GM04504 (cell line): ENCODE measurements around the gene RNF141.
A peak's percentile ranks its signal among the peaks of the same experiment; 100 is the strongest.

Source experiments
- DNase-seq: peaks from one replicate; pipeline ENCODE4 v3.0.0-alpha.2; 2012; ENCODE audit warnings: low read depth

RNF141 gene, protein sequence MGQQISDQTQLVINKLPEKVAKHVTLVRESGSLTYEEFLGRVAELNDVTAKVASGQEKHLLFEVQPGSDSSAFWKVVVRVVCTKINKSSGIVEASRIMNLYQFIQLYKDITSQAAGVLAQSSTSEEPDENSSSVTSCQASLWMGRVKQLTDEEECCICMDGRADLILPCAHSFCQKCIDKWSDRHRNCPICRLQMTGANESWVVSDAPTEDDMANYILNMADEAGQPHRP

DNA sequence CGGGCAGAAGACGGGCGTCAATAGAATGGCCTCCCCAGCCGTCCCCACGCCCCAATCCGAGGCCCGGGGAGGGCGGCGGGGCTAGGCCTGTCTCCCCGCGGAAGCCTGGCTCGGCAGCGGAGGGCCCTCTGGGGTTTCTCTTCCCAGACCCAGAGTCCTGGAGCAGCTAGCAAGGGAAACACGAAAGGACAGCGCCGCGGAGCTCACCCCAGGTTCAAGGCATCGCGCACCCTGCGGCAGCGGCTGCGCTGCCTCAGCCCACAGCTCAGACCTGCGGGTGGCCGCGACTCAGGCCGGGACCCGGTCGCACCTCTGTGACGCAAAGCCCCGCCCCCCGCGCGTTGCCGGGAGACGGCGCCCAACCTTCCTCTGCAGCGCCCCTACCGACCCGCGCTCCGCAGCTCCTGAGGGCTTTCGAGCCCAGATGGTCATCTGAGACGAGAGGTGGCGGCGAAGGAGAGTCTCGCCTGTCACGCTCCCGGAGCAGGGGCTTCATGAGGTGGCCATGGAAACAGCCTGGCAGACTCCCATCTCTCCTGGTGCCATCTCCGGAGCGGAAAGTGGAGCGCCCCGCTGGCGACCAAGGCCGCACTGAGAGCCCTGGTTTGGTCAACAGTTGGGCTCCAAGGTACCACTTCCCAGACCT, at the start of gene RNF141:
Gene RNF141 (minus strand): TSS at position 273 of the 646 bp plus-strand sequence. CDS start 7,029 bp downstream, outside the sequence.
- peak; percentile 81 for DNase-seq

DNA sequence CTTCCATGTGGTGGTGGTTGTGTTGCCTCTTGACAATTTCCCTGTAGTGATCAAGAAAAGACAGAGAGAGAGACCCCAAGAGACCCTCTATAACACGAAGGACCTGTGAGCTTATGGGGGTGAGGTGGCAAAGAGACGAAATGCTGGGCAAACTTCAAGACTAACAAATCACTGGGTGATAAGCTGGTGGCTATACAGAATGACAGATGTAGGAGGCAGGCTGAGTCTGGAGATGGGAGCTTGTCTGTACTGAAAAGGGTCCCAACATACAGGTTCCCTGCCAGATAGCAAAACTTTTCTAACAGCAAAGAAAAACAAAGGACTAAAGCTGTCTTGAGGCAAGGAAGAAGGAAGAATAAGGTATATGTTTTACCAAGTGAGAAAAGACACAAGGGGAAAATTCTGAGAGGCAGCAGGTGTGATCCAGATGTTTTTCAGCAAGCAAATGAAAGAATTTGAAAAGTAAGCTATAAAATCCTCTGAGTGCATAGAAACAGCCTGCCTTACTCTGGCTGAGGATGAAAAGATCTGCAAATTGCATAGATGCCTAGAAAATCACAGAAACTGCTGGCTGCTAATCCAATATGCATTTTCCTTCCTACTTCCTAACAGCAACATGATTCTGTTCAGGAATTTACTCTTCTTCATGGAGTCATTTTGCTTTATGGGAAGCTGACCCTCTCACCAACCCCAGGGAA, 49.4 kb upstream of the RNF141 start:
- DNase-seq, result no peak

DNA sequence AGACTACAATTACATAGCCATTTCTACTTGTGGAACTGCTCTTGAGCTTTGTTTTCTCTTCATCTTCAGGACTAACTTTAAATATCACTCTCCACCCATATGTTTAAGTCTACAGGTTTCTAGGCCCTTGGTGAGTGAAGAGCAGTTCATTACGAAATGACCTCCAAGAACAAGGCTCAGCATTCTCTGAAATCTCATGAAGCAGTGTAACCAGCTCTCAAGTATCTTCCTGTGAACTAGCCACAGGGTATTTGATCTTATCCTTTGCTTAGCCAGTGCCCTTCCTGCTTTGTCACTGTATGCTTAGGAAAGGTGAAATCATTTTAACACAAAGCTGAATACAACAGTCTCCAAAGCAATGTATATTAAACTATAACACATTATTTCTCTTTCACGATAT, 47.9 kb upstream of the RNF141 start:
- DNase-seq, result no peak

DNA sequence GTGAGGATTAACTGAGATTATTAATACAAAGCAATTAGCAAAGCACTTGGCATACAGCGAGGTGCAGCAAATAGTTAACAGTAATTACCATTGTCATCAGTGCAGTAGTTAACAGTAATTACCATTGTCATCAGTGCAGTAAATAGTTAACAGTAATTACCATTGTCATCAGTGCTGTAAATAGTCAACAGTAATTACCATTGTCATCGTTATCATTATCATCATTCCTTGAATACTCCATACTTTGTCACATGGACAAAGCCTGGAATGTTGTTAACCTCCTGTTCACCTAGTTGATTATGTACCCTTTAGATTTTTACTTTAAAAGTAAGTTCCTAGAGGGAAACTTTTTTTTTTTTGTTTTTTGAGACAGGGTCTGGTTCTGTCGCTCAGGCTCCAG, 47.0 kb upstream of the RNF141 start:
- no peak for DNase-seq

DNA sequence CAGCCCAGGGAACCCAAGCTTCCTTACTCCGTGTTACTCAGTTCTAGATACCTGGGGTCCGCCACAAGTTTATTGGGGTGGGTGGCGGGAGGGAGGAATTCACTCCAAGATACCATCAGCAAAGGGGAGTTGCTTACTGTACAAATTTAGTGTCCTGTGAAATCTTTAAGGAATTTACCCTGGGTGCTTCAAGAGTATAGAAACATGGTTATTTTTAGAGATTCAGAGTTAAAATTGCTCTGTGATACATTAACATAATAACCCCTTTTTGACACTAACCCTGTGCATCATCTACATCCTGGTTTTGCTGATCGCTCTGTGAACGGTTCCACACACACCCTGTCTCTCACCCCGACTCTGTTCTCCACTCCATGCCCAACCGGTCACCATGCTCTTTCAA, 46.4 kb upstream of the RNF141 start:
- no peak for DNase-seq

DNA sequence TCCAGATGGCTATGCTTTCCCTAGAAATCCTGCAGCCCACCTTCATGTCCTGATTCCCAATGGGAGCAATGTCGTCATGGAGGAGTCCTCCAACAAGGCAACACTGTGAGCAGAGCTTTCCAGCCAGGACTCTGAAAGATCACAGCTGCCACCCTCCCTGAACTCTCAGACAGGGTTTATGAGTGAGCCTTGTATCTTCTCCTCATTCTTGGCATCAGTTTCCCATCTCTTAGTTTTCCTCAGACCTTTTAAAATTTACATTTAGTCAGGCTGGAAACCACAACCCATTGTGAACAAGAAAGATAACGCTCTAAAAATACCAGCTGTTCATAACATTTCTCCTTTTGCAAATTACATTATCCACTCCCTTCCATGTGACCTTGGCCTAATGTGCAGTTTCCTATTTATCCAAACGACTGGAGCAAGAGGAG, 43.1 kb upstream of the RNF141 start:
- no peak for DNase-seq

DNA sequence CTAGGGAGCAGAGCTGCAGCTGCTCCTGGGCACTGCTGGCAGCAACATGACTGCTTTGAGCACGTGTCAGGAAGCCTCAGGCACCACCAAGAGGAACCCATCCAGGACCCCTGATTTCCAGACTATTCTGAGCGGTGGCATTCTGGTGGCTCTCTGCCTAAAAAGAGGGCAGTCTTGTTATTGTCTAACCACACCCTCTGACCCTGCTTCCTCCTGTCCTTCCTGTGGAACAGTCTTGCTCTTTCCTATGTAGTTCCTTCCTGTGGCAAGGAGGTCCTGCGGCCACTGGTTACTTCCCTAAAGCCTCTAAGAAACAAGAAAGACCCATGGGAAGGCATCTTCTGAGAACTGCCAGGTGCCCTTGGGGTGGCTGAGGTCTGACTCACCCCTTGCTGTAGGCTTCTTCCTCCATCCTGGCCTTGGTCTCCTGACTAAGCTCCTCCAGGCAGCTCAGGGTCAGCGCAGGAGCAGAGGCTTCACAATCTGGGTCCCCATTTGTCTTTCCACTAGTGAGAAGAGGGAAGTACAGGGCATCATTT, 40.6 kb upstream of the RNF141 start:
- DNase-seq, result no peak

DNA sequence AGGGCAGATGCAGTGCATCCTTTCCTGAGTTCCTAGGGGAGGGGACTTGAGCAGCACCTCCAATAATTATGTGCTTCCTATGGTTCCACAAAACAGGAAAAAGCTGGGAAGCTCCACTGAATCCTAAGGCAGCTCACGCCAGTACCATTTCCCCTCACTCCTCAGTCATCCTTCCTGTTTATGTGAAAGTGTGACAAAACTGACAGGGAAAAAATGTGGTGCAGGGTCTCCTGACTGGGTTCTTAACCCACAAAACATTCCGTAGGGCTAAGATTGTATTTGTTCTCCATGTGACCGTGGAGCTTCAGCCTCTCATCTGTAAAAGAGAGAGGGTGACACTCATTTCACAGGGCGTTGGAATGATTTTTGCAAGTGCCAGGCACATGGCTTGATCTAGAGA, 39.6 kb upstream of the RNF141 start:
- DNase-seq, result no peak

DNA sequence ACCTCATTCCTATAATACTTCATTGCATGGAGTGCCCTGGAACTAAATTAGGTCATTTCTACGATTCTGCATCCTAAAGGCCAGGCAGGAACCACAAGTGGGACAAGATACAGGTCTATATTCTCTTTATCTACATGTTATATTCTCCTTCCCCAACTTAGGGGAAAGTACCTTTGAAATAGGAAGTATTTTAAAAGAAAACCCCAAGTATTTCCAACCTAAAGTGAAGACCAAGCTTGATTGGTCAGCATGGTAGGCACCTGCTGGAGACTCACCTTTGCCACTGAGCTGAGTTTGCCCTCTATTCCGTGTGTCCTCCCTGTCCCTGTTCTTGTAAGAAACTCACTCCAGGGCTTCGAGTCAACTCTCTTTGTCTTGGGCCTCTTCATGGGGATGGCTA, 38.7 kb upstream of the RNF141 start:
- DNase-seq, result no peak

DNA sequence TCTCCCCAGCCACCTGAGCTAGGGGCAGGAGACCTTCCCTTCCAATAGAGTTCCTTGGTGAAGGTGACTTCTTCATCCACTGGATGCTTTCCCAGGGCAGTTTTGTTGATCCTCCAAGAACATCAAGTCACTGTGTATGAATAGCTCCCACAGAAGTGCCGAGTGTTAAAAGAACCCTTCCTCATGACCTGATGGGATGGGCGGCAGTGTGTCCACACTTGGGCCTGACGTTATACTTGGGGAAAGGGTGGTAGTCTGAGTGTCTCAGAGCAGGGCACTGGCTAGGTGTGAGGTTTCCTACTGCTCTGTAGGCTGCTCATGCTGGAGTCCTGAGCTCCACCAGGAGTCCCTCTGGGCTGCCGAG, 35.0 kb upstream of the RNF141 start:
- no peak for DNase-seq

DNA sequence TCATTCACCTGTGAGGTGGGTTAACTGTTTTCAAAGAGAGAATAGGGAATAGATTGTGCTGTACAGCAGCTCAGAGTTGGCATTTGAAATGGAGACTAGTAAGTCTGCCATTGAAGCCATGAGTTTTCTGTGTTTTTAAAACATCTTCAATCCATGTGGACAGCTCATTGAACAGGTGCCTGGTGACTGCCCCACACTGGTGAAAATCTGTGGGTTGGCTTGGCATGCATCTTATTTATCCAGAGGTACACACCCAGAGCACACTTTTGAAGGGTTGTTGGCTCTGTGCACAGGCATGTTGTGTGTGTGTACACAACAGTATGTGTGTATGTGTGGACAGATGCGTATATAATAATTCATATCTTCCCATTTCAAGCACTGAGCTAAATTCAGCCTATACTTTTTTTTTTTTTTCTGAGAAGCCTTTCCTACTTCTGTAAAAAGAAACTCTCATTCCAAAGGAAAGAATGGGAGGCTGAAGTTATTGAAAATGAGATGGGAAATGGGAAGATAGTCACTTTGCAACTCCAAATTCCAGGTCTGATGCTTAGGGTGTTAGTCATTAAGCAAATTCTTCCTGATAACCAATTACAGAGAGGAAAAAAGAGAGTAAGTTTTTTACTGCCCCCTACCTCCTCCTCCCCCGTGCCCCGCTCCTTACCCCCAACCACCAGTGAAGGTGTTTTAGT, 34.5 kb upstream of the RNF141 start:
- no peak for DNase-seq

DNA sequence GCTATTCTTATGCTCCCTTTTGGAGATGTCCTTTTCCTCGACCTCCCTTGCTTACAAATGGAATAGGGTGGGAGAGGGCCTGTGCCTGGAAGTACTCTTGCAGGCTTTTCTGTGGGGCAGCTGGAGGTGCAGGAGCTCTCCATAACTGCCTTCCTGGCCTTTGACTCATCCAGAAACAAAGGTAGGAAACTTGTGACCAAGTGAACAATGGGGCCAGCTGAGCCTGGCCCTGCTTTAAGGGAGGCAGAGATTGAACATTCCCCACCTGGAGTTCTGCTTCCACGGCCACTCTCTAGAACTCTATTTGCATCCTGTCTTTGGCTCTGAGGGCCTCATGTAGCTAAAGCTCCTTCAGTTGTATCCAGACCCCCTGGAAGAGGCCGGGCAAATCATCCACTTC, 32.6 kb upstream of the RNF141 start:
- no peak for DNase-seq

DNA sequence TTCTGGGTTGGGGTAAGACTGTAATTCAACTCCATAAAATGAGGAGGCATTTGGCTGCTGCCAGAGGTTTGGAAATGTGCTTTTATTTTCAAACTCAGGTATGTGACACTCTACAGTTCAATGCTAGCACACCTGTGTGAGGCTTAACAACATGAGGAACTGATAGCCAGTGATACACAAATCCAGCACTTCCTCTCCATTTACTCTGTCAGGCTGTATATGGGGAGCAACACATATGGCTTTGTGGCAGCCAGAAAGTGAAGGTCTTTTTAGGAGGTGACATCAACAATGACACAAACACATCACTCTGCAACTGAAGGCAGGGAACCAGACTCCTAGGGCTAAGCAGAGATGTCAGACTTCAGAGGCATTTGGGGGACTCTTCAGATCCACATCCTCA, 32.0 kb upstream of the RNF141 start:
- no peak for DNase-seq

DNA sequence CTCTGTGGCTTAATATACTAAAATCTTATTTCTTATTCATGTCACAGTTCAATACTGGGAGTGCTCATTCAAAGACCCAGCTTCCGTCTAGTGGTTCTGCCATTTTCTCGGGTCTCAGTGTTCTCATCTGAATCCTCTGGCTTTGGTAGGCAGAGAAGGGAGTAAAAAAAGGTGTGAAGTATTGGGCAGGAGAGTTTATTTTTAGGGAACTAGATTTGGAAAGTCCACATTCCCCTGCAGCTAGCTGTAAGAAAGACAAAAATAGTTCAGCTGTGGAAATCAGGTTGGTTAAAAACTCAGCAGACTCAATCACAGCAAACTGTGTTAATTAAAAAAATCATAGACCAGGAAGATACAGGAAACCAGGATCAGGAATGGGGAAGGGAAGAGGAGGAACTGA, 31.5 kb upstream of the RNF141 start:
- DNase-seq, result no peak

DNA sequence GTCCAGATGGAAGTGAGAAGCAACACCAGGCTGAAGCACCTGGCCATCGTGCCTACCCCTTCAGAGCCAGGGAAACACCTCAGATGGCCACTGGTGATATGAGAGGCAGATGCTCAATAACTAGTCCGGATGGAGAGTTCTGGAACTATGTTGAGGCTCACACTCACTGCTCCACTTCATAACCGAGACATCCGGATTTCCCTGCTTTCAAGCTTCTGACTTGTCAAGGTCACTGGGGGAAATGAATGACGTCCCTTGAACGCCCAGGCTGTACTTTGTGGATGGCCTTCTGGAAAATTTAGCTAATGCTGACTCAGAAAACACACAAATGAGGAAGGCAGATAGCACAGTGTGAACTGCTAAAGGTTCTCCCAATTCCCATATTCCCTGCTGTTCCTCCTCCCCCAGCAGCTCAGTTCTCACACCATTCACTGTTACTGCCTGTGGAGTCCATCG, 27.5 kb upstream of the RNF141 start, which contains the start of gene LYVE1:
Gene LYVE1 (minus strand): TSS at position 180 of the 456 bp plus-strand sequence. CDS start 133 bp downstream, at position 47.
- no peak for DNase-seq

DNA sequence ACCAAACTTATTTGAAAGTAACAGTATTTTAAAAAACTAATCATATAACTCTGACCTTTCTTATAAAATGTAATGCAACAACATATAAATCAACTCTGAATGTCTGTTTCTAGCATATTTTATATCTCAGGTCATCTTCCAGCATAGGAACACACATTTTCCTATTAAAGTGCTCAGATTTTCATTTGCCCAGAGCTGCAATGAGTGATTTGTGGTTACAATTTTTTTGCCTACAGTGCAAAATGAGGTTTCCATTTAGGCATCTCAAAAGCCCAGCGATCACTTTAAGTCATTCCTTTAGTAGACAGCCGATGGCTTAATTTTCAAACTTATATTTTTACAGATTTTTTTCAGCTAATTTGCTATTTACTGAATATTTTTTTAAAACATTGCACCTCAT, 26.5 kb upstream of the RNF141 start:
- DNase-seq, result no peak

DNA sequence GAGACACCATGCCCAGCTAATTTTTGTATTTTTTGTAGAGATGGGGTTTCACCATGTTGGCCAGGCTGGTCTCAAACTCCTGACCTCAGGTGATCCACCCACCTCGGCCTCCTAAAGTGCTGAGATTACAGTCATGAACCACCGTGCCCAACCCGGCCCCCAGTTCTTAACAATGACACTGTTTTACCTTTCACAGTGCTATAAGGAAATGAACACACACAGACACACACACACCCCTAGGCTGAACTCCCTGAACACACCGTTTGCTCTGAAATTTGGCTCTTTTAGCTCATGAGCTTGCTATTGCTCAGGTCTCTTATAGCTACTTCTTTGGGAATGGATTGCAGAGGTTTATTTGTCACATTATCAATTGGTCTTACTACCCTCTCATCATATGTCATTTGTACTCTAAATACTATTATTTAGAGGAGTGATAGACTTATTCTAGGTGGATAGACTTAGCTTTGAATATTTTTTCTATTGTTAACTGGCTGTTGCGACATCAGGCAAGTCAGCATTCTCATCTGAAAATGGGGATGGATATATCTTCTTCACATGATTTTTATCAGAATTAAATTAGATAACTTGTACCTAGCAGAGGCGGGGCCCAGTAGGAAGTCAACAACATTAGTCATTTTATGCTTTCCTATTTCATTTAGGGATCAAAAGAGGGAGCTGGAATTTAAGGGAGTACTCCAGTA, 25.4 kb upstream of the RNF141 start:
- DNase-seq, result no peak

DNA sequence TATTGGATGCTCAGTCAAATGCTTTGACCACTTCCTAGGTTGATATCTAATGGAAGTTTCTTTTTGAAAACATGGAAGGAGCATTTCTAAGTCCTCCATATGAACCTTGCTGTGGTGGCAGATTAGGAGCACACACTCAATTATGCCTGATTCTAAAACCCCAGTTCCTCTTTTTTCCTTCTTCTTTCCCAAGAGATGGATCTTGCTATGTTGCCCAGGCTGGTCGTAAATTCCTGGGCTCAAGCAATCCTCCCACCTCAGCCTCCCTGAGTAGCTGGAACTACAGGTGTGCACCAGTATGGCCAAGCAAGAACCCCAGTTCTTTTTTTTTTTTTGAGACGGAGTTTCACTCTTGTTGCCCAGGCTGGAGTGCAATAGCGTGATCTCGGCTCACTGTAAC, 24.5 kb upstream of the RNF141 start:
- no peak for DNase-seq

DNA sequence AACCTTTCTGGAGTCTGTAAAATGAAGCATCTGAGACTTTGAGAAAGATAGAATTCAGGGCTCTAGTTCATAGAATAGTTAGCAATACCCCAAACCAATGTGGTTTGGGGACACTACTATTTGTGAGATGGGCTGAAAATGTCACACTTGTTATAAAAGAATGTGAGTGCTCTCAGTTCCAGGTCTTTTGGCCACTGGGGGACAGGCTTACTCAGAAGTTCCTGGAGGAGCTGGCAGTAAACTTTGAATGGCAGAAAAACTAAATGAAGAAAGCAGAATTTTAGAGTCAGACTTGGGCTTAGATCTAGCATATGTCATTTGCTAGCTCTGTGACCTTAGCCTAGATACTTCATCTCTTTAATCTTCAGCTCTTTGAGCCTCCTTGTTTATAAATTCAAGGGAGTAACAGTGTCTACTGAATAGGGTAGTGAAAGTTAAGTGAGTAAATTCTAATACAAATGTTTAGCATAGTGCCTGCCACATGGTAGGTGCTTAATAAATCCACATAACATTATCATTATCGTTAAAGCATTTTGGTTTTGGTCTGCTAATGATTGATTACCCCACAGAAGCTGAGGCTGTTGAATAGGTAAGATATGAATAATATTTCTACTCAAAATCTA, 23.8 kb upstream of the RNF141 start:
- DNase-seq, result no peak

DNA sequence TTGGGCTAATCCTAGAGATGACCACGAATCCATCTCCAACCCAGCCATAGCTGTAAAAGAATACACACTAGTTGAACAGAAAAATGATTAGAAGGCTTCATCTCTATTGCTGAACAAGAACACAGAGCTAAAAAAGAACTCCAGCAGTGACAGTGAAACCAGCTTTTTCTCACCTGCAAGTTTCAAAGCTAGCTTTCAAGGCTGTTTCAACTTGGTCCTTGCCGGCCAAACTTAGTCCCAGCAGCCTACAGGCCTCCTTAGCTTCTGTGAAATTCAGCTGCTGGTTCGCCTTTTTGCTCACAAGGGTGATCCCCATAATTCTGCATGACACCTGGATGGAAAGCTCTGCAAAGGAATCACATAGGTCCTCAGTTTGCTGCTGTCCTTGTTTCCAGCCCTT, 23.0 kb upstream of the RNF141 start:
- DNase-seq, result no peak

DNA sequence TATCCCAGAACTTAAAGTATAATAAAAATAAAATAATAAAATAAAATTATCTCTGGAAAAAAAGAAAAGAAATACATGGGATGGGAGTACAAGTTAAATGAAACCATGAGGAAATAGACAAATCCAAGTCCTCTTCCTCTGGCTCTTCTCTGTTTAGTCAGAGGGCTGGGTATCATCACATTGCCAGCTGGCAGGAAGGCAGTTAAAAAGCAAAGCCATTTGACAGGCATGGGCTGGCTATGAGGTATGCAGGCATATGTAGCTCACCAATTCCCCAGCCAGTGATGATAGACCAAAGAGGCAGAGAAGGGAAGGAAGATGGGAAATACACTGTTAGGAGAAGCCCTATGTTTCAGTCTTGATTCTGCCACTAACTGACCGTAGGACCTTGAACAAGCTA, 21.0 kb upstream of the RNF141 start:
- no peak for DNase-seq
